GM20000 (cell line): Measurements from ENCODE around the gene MRPS18A.

Experiments used
- DNase-seq: peaks from one replicate; pipeline ENCODE4 v3.0.0; 2012; ENCODE audit warnings: low spot score
- CTCF ChIP-seq: IDR thresholded peaks from 2 replicates; pipeline ENCODE4 v1.5.1; 2012; ENCODE audit warnings: mild to moderate bottlenecking, control low read depth; ENCODE audit errors: extremely low read depth, missing control alignments

MRPS18A gene

GRCh38 chr6:43673444-43674084 lies 14.0 kb downstream of the MRPS18A start:
- DNase-seq: no peak
- TF ChIP-seq CTCF: no peak

- DNase-seq: no peak
- no peak for TF ChIP-seq CTCF
Observed at GRCh38 chr6:43671801-43672690, 15.5 kb downstream of the MRPS18A start.

- no peak for TF ChIP-seq CTCF
Observed at GRCh38 chr6:43671011-43671800, 16.4 kb downstream of the MRPS18A start.

GRCh38 chr6:43670623-43670986 lies 17.0 kb downstream of the MRPS18A start:
- DNase-seq: no peak
- no peak for TF ChIP-seq CTCF

More at GRCh38 chr6:43671011-43671800, 16.4 kb downstream of the MRPS18A start:
- no peak for DNase-seq

- TF ChIP-seq CTCF: no peak
- DNase-seq: peak; percentile 58
Observed at GRCh38 chr6:43669922-43670622, 17.5 kb downstream of the MRPS18A start.

GRCh38 chr6:43669050-43669921 lies 18.3 kb downstream of the MRPS18A start:
- no peak for DNase-seq
- TF ChIP-seq CTCF: no peak
